WTC11 (cell line): ENCODE measurements around the gene MIER1. TPM values are rescaled to one million over a fixed set of nuclear protein-coding genes. Genes with fewer than 3 reads are reported as not detected.

Experiments used
- ATAC-seq: fragments of 200-7000 bp; cut with Tn5 transposase; 2 replicates; pipeline ENCODE4 v1.10.0; 2021; ENCODE audit warnings: mild to moderate bottlenecking, moderate library complexity
- CTCF ChIA-PET: fragments of 300-600 bp; sonication (Branson Sonifier 250); formaldehyde crosslinking; loops from one replicate; lab custom pipeline; 2021; ENCODE audit warnings: antibody characterized with exemption; lab: Charles Lee
- POLR2A ChIA-PET: fragments of 350-600 bp; sonication (Branson Sonifier 250); formaldehyde crosslinking; loops from one replicate; lab custom pipeline; 2021; ENCODE audit warnings: antibody characterized with exemption; lab: Charles Lee
- DNase-seq: peaks from one replicate; pipeline ENCODE4 v3.0.0; 2021; ENCODE audit warnings: low spot score
- H3K27ac Mint-ChIP-seq: 2 replicates; pipeline ENCODE4 v1.8.0; 2021; ENCODE audit warnings: mixed read lengths
- H3K27me3 Mint-ChIP-seq: 2 replicates; pipeline ENCODE4 v1.8.0; 2021; ENCODE audit warnings: low read depth, mild to moderate bottlenecking, moderate library complexity, mixed read lengths
- H3K36me3 Mint-ChIP-seq: 2 replicates; pipeline ENCODE4 v1.8.0; 2021; ENCODE audit warnings: mixed read lengths
- H3K4me1 Mint-ChIP-seq: 2 replicates; pipeline ENCODE4 v1.8.0; 2022; ENCODE audit warnings: mixed read lengths
- H3K4me3 Mint-ChIP-seq: 2 replicates; pipeline ENCODE4 v1.8.0; 2021; ENCODE audit warnings: mild to moderate bottlenecking, moderate library complexity, mixed read lengths
- H3K9me3 Mint-ChIP-seq: 2 replicates; pipeline ENCODE4 v1.8.0; 2021; ENCODE audit warnings: mixed read lengths
- AFF4 ChIP-seq: sonication (generic); formaldehyde crosslinking; IDR thresholded peaks from 2 replicates; pipeline ENCODE4 v1.8.1; 2023; ENCODE audit warnings: mild to moderate bottlenecking, missing genetic modification reagents, borderline replicate concordance
- CBFB ChIP-seq: sonication (generic); formaldehyde crosslinking; IDR thresholded peaks from 2 replicates; pipeline ENCODE4 v1.8.1; 2022; ENCODE audit warnings: mild to moderate bottlenecking, low read depth, missing genetic modification reagents
- CTCF ChIP-seq: fragments of 200-600 bp; IDR thresholded peaks from 2 replicates; pipeline ENCODE4 v1.8.0; 2022; ENCODE audit warnings: antibody characterized with exemption
- E2F5 ChIP-seq: sonication (generic); formaldehyde crosslinking; IDR thresholded peaks from 2 replicates; pipeline ENCODE4 v1.8.1; 2022; ENCODE audit warnings: mild to moderate bottlenecking, moderate library complexity, missing genetic modification reagents
- MLX ChIP-seq: sonication (generic); formaldehyde crosslinking; IDR thresholded peaks from 2 replicates; pipeline ENCODE4 v1.8.1; 2023; ENCODE audit warnings: mild to moderate bottlenecking, missing genetic modification reagents, moderate library complexity
- MXD4 ChIP-seq: fragments of 250-450 bp; sonication (Bioruptor Pico); IDR thresholded peaks from 2 replicates; pipeline ENCODE4 v1.8.0; 2021; ENCODE audit warnings: mild to moderate bottlenecking, moderate library complexity, borderline replicate concordance
- NR1H2 ChIP-seq: sonication (generic); formaldehyde crosslinking; IDR thresholded peaks from 2 replicates; pipeline ENCODE4 v1.9.0; 2021; ENCODE audit warnings: mild to moderate bottlenecking, moderate library complexity, missing genetic modification reagents
- NR2C2 ChIP-seq: sonication (generic); formaldehyde crosslinking; IDR thresholded peaks from 2 replicates; pipeline ENCODE4 v1.8.0; 2022; ENCODE audit warnings: mild to moderate bottlenecking, missing genetic modification reagents
- PRDM15 ChIP-seq: sonication (generic); formaldehyde crosslinking; IDR thresholded peaks from 2 replicates; pipeline ENCODE4 v1.8.0; 2022; ENCODE audit warnings: missing genetic modification reagents
- PRRX2 ChIP-seq: fragments of 250-450 bp; sonication (Bioruptor Pico); IDR thresholded peaks from 2 replicates; pipeline ENCODE4 v1.8.0; 2021; ENCODE audit warnings: mild to moderate bottlenecking
- SOX15 ChIP-seq: fragments of 250-450 bp; sonication (Bioruptor Pico); IDR thresholded peaks from 2 replicates; pipeline ENCODE4 v1.9.0; 2021; ENCODE audit warnings: mild to moderate bottlenecking
- SP1 ChIP-seq: sonication (generic); formaldehyde crosslinking; conservative IDR thresholded peaks from 2 replicates; pipeline ENCODE4 v1.8.1; 2022; ENCODE audit warnings: missing genetic modification reagents
- TP53 ChIP-seq: sonication (generic); formaldehyde crosslinking; IDR thresholded peaks from 2 replicates; pipeline ENCODE4 v1.8.1; 2023; ENCODE audit warnings: mild to moderate bottlenecking, missing genetic modification reagents
- ZBTB43 ChIP-seq: sonication (generic); formaldehyde crosslinking; IDR thresholded peaks from 2 replicates; pipeline ENCODE4 v1.8.1; 2023; ENCODE audit warnings: mild to moderate bottlenecking, missing genetic modification reagents
- ZNF121 ChIP-seq: sonication (generic); formaldehyde crosslinking; IDR thresholded peaks from 2 replicates; pipeline ENCODE4 v1.8.0; 2023; ENCODE audit warnings: missing genetic modification reagents
- ZNF232 ChIP-seq: sonication (generic); formaldehyde crosslinking; IDR thresholded peaks from 2 replicates; pipeline ENCODE4 v1.8.0; 2022; ENCODE audit warnings: mild to moderate bottlenecking, missing genetic modification reagents
- ZNF317 ChIP-seq: sonication (generic); formaldehyde crosslinking; IDR thresholded peaks from 2 replicates; pipeline ENCODE4 v1.8.1; 2023; ENCODE audit warnings: low read depth, mild to moderate bottlenecking, moderate library complexity, missing genetic modification reagents, borderline replicate concordance
- ZNF425 ChIP-seq: fragments of 250-450 bp; sonication (Bioruptor Pico); conservative IDR thresholded peaks from 2 replicates; pipeline ENCODE4 v1.9.0; 2021; ENCODE audit warnings: mild to moderate bottlenecking
- ZNF671 ChIP-seq: fragments of 250-450 bp; sonication (Bioruptor Pico); IDR thresholded peaks from 2 replicates; pipeline ENCODE4 v1.8.0; 2021; ENCODE audit warnings: mild to moderate bottlenecking
- total RNA-seq: library from RNA; stranded (reverse); gene quantifications from 3 replicates; pipeline ENCODE4 v1.2.3, GENCODE V29; 2021

Gene MIER1
- total RNA-seq, 1 experiment from 2014 or later: 31.0 TPM

GRCh38 chr1:66954208-66954607, 29.4 kb downstream of the MIER1 start:
- DNase-seq (no peak), ATAC-seq (no peak)
- Mint-ChIP-seq H3K27ac (no peak overlapping the region), H3K4me1 (no peaks in the 10 kb centered on the region), H3K9me3 (no peaks in the 10 kb centered on the region), H3K27me3 (no peaks in the 10 kb centered on the region), H3K36me3 (peaks cover 44% of the 10 kb centered on the region), H3K4me3 (no peak overlapping the region)
- CTCF ChIA-PET: no interaction called here
- TF ChIP-seq ZNF121 (CRISPR knock-in tag): no peak
- TF ChIP-seq PRRX2 (CRISPR knock-in tag): no peak
- no peak for TF ChIP-seq SP1 (CRISPR knock-in tag)
- POLR2A ChIA-PET: no interaction called here

- Mint-ChIP-seq H3K27me3 (no peaks in the 10 kb centered on the region), H3K36me3 (peaks cover 51% of the 10 kb centered on the region), H3K9me3 (no peaks in the 10 kb centered on the region), H3K4me3 (no peak overlapping the region), H3K27ac (no peak overlapping the region), H3K4me1 (peaks cover 10% of the 10 kb centered on the region)
- no peak for ATAC-seq
- ChIA-PET CTCF (no interaction called here), POLR2A (no interaction called here)
- TF ChIP-seq CTCF (no peak), ZNF671 (CRISPR knock-in tag) (no peak), ZNF232 (CRISPR knock-in tag) (no peak), TP53 (CRISPR knock-in tag) (no peak), ZBTB43 (CRISPR knock-in tag) (no peak), CBFB (CRISPR knock-in tag) (no peak), NR1H2 (CRISPR knock-in tag) (no peak), SP1 (CRISPR knock-in tag) (no peak), ZNF317 (CRISPR knock-in tag) (no peak), E2F5 (CRISPR knock-in tag) (no peak), AFF4 (no peak), SOX15 (CRISPR knock-in tag) (no peak), ZNF425 (CRISPR knock-in tag) (no peak), MLX (CRISPR knock-in tag) (no peak), MXD4 (CRISPR knock-in tag) (no peak), PRDM15 (CRISPR knock-in tag) (no peak), NR2C2 (no peak)
- no peak for DNase-seq
Measured at GRCh38 chr1:66957938-66958337, 33.1 kb downstream of the MIER1 start.
